ENCODE results near the gene OR5B12.

OR5B12 gene

GRCh38 chr11:58390551-58391063 lies 51.4 kb downstream of the OR5B12 start:
- DNase-seq (ENCODE audit: low read depth) = no peak
- TF ChIP-seq, protein P1, sequence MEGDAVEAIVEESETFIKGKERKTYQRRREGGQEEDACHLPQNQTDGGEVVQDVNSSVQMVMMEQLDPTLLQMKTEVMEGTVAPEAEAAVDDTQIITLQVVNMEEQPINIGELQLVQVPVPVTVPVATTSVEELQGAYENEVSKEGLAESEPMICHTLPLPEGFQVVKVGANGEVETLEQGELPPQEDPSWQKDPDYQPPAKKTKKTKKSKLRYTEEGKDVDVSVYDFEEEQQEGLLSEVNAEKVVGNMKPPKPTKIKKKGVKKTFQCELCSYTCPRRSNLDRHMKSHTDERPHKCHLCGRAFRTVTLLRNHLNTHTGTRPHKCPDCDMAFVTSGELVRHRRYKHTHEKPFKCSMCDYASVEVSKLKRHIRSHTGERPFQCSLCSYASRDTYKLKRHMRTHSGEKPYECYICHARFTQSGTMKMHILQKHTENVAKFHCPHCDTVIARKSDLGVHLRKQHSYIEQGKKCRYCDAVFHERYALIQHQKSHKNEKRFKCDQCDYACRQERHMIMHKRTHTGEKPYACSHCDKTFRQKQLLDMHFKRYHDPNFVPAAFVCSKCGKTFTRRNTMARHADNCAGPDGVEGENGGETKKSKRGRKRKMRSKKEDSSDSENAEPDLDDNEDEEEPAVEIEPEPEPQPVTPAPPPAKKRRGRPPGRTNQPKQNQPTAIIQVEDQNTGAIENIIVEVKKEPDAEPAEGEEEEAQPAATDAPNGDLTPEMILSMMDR (conservative IDR thresholded peaks at IDR 0.05; ENCODE audit: low read depth, low read length) = no peak
- no peak overlapping the region for H3K4me3 ChIP-seq (ENCODE audit: low read depth, low read length)
